ENCODE data around the gene FAM209B. TPM values are rescaled to one million over a fixed set of nuclear protein-coding genes. Genes with fewer than 3 reads are reported as not detected.

The FAM209B gene
- total RNA-seq, 1 donor from 2014 or later: 0.59 TPM

GRCh38 chr20:56580226-56580625 is 47.2 kb downstream of the FAM209B start:
- intact Hi-C loops (cut with DNase I): no loop called here
- no peak overlapping the region for H3K4me3 ChIP-seq
- DNase-seq: no peak

GRCh38 chr20:56581701-56582100 is 48.7 kb downstream of the FAM209B start:
- intact Hi-C loops (cut with DNase I): no loop called here
- Histone ChIP-seq H3K27me3 (ENCODE audit: low read depth) (no peaks in the 10 kb centered on the region), H3K4me1 (no peaks in the 10 kb centered on the region), H3K4me3 (no peak overlapping the region), H3K27ac (no peak overlapping the region), H3K9me3 (no peaks in the 10 kb centered on the region), H3K36me3 (no peaks in the 10 kb centered on the region)
- DNase-seq (no peak), ATAC-seq (no peak)
- TF ChIP-seq CTCF (IDR thresholded peaks at IDR 0.05): no peak

More at GRCh38 chr20:56580226-56580625, 47.2 kb downstream of the FAM209B start:
- no peaks in the 10 kb centered on the region for H3K9me3 ChIP-seq
- H3K27me3 ChIP-seq (ENCODE audit: low read depth): no peaks in the 10 kb centered on the region
- no peaks in the 10 kb centered on the region for H3K36me3 ChIP-seq
- TF ChIP-seq CTCF (IDR thresholded peaks at IDR 0.05): no peak
- ATAC-seq: no peak
- no peak overlapping the region for H3K27ac ChIP-seq
- no peaks in the 10 kb centered on the region for H3K4me1 ChIP-seq

GRCh38 chr20:56582542-56582941 is 49.5 kb downstream of the FAM209B start:
- no peak for ATAC-seq
- no peaks in the 10 kb centered on the region for H3K36me3 ChIP-seq
- H3K4me1 ChIP-seq: no peaks in the 10 kb centered on the region
- no peak overlapping the region for H3K27ac ChIP-seq
- no peak overlapping the region for H3K4me3 ChIP-seq
- H3K27me3 ChIP-seq (ENCODE audit: low read depth): no peaks in the 10 kb centered on the region
- intact Hi-C loops (cut with DNase I): no loop called here
- TF ChIP-seq CTCF (IDR thresholded peaks at IDR 0.05): no peak
- no peaks in the 10 kb centered on the region for H3K9me3 ChIP-seq
- no peak for DNase-seq

GRCh38 chr20:56584916-56585315 is 51.9 kb downstream of the FAM209B start:
- H3K4me3 ChIP-seq: no peak overlapping the region
- no peak for TF ChIP-seq CTCF (IDR thresholded peaks at IDR 0.05)
- H3K9me3 ChIP-seq: no peaks in the 10 kb centered on the region
- no peak overlapping the region for H3K27ac ChIP-seq
- H3K27me3 ChIP-seq (ENCODE audit: low read depth): no peaks in the 10 kb centered on the region
- no peaks in the 10 kb centered on the region for H3K4me1 ChIP-seq
- H3K36me3 ChIP-seq: no peaks in the 10 kb centered on the region
- intact Hi-C loops (cut with DNase I): no loop called here
- ATAC-seq (no peak), DNase-seq (no peak)

Other genes starting within 250 kb of the FAM209B start
- gene FAM210B, start 174.3 kb upstream of the FAM209B start, total RNA-seq: 36.4 TPM
- gene AURKA, start 141.0 kb upstream of the FAM209B start, total RNA-seq: 2.5 TPM
- 24.4 TPM for gene CSTF1, start 140.6 kb upstream of the FAM209B start, total RNA-seq
- gene CASS4, start 121.0 kb upstream of the FAM209B start, total RNA-seq: 23.9 TPM
- gene RTF2, start 64.6 kb upstream of the FAM209B start, total RNA-seq: 68.6 TPM
- gene FAM209A, start 8.5 kb upstream of the FAM209B start, total RNA-seq: 0.71 TPM
- gene TFAP2C, start 96.1 kb downstream of the FAM209B start, total RNA-seq: 4.2 TPM

Measured in lower lobe of right lung (tissue), 2 donors.